Neural cell (in vitro differentiated cells): ENCODE results near the gene MAPK8. TPM values are rescaled to one million over a fixed set of nuclear protein-coding genes. Genes with fewer than 3 reads are reported as not detected.

ENCODE experiments used
- H2AFZ ChIP-seq: fragments of 200-600, 300-800 bp; sonication (generic), shearing (Covaris generic); 2 replicates; pipeline ENCODE4 v1.6.0; 2014; ENCODE audit warnings: low read depth, mild to moderate bottlenecking, antibody characterized with exemption, low read length, moderate library complexity
- H3F3A ChIP-seq: fragments of 200-600 bp; shearing (Covaris generic); 2 replicates; pipeline ENCODE4 v1.6.1; 2016; ENCODE audit warnings: mild to moderate bottlenecking, moderate library complexity, mixed read lengths, antibody characterized with exemption, low read length; ENCODE audit not compliant: insufficient read depth, poor library complexity, severe bottlenecking
- H3K27ac ChIP-seq: fragments of 200-600, 300-800 bp; sonication (generic), shearing (Covaris generic); 2 replicates; pipeline ENCODE4 v1.5.1; 2014; ENCODE audit warnings: mild to moderate bottlenecking, low read length, moderate library complexity
- H3K27me3 ChIP-seq: fragments of 300-800, 200-600 bp; sonication (generic), shearing (Covaris generic); 2 replicates; pipeline ENCODE4 v1.6.0; 2014; ENCODE audit warnings: mild to moderate bottlenecking, low read depth, low read length, moderate library complexity; ENCODE audit not compliant: insufficient read depth
- H3K36me3 ChIP-seq: fragments of 300-800, 200-600 bp; sonication (generic), shearing (Covaris generic); 2 replicates; pipeline ENCODE4 v1.5.1; 2014; ENCODE audit warnings: mild to moderate bottlenecking, antibody characterized with exemption, low read length, moderate library complexity; ENCODE audit not compliant: insufficient read depth
- H3K4me2 ChIP-seq: fragments of 300-800, 200-600 bp; sonication (generic), shearing (Covaris generic); 2 replicates; pipeline ENCODE4 v1.6.0; 2014; ENCODE audit warnings: mild to moderate bottlenecking, low read length
- H3K4me3 ChIP-seq: fragments of 300-800, 200-600 bp; sonication (generic), shearing (Covaris generic); 2 replicates; pipeline ENCODE4 v1.5.1; 2014; ENCODE audit warnings: mild to moderate bottlenecking, low read length, moderate library complexity
- H3K79me2 ChIP-seq: fragments of 200-600 bp; shearing (Covaris generic); replicated peaks from 2 replicates; pipeline ENCODE4 v1.6.0; 2014; ENCODE audit warnings: mild to moderate bottlenecking, low read length, moderate library complexity; ENCODE audit not compliant: insufficient read depth
- H3K9ac ChIP-seq: fragments of 300-800, 200-600 bp; sonication (generic), shearing (Covaris generic); 2 replicates; pipeline ENCODE4 v1.6.1; 2016; ENCODE audit warnings: mild to moderate bottlenecking, low read length, mixed read lengths
- H3K9me2 ChIP-seq: fragments of 200-600 bp; shearing (Covaris generic); 2 replicates; pipeline ENCODE4 v1.6.1; 2016; ENCODE audit warnings: mild to moderate bottlenecking, low read length, mixed read lengths; ENCODE audit not compliant: insufficient read depth
- H3K9me3 ChIP-seq: fragments of 200-600, 300-800 bp; sonication (generic), shearing (Covaris generic); 2 replicates; pipeline ENCODE4 v1.6.1; 2016; ENCODE audit warnings: mild to moderate bottlenecking, mixed run types, low read length, moderate library complexity, mixed read lengths
- H4K20me1 ChIP-seq: fragments of 200-600 bp; shearing (Covaris generic); 2 replicates; pipeline ENCODE4 v1.6.1; 2016; ENCODE audit warnings: mild to moderate bottlenecking, mixed run types; ENCODE audit not compliant: insufficient read depth
- CTCF ChIP-seq: fragments of 450-650 bp; IDR thresholded peaks from 2 replicates; pipeline ENCODE4 v1.5.1; 2014; ENCODE audit warnings: antibody characterized with exemption, mild to moderate bottlenecking, moderate library complexity; ENCODE audit not compliant: poor library complexity, severe bottlenecking
- EP300 ChIP-seq: fragments of 450-650 bp; conservative IDR thresholded peaks from 2 replicates; pipeline ENCODE4 v1.6.1; 2014; ENCODE audit warnings: antibody characterized with exemption, mild to moderate bottlenecking, moderate library complexity; ENCODE audit not compliant: poor library complexity, severe bottlenecking
- EZH2 ChIP-seq: fragments of 200-600, 300-800 bp; shearing (Covaris generic), sonication (generic); IDR thresholded peaks from 2 replicates; pipeline ENCODE4 v1.6.1; 2014; ENCODE audit warnings: antibody characterized with exemption, low read length, borderline replicate concordance, mild to moderate bottlenecking; ENCODE audit not compliant: insufficient read depth, poor library complexity, severe bottlenecking
- MXI1 ChIP-seq: fragments of 450-650 bp; conservative IDR thresholded peaks from 2 replicates; pipeline ENCODE4 v1.6.1; 2014; ENCODE audit warnings: antibody characterized with exemption, mild to moderate bottlenecking; ENCODE audit not compliant: poor library complexity, severe bottlenecking
- POLR2AphosphoS5 ChIP-seq: IDR thresholded peaks from 2 replicates; pipeline ENCODE4 v1.6.1; 2012
- RAD21 ChIP-seq: fragments of 450-650 bp; conservative IDR thresholded peaks from 2 replicates; pipeline ENCODE4 v1.6.1; 2014; ENCODE audit warnings: antibody characterized with exemption, mild to moderate bottlenecking, moderate library complexity
- SMC3 ChIP-seq: fragments of 450-650 bp; conservative IDR thresholded peaks from 2 replicates; pipeline ENCODE4 v1.6.1; 2014; ENCODE audit warnings: antibody characterized with exemption, mild to moderate bottlenecking, moderate library complexity; ENCODE audit not compliant: poor library complexity
- TAF1 ChIP-seq: IDR thresholded peaks from 2 replicates; pipeline ENCODE4 v1.6.1; 2012; ENCODE audit warnings: low read depth
- polyA plus RNA-seq: library from polyadenylated mRNA; depleted of rRNA; stranded (reverse); fragments of >200 nt; gene quantifications from 2 replicates; pipeline ENCODE4 v1.2.3, GENCODE V29; 2014
- TF ChIP-seq, protein P1 (sequence below): IDR thresholded peaks from 2 replicates; pipeline ENCODE4 v1.6.1; 2012; ENCODE audit warnings: borderline replicate concordance

Gene MAPK8
- polyA plus RNA-seq, 1 donor from 2014 or later: 187 TPM

DNA sequence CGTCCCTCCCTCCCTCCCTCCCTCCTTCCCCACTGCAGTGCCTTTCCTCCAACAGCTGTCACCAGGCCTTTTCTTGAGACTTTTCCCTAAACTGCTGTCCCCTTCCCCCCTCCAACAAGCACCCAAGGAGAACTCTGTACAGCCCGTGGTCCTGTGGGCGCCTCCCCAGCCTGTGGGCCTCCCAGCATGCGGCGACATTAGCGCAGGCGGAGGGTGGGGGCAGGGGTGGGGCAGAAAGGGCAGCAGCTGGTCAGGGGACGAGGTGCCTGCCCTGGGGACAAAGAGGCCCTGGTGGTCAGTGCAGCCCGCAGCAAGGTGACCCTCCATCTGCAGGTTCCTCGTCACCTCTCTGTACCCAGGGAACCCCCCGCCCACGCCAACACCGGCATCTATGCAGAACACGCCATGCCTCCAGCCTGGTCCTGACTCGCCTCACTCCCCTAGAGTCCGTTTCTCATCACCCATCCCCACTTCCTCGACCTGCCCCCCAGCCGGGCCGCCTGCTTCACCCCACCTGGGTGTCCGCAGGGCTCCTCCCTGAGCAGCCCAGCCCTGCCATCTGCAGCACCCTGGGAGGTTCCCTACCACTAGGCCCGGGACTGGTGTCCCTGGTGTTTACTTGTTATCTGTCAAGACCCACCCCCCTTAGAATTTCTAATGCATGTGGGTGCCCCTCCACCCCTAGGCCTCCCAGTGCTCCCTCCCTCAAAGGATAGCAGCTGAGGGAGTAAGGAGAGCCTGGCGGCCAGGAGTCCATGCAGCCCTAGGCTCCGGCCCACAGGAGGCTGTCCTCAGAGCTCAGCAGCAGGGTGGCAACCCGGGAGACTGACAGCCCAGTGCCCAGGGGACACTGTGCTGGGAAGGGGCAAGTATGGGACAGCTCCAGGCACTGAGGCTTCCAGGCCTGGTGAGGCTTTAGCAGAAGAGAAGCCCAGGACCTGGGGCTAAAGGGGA, 150.6 kb downstream of the MAPK8 start:
- no peak overlapping the region for H3K27ac ChIP-seq
- no peaks in the 10 kb centered on the region for H3F3A ChIP-seq
- no peak overlapping the region for H3K4me3 ChIP-seq
- H3K9me3 ChIP-seq: peaks cover 2% of the 10 kb centered on the region
- TF ChIP-seq EZH2: no peak
- no peak for TF ChIP-seq RAD21
- TF ChIP-seq TAF1: no peak
- no peak for TF ChIP-seq CTCF
- TF ChIP-seq SMC3: no peak
- no peak for TF ChIP-seq POLR2AphosphoS5
- TF ChIP-seq MXI1: no peak
- H3K9ac ChIP-seq: no peak overlapping the region
- H3K27me3 ChIP-seq: no peaks in the 10 kb centered on the region
- H4K20me1 ChIP-seq: no peaks in the 10 kb centered on the region
- no peak overlapping the region for H2AFZ ChIP-seq
- no peaks in the 10 kb centered on the region for H3K36me3 ChIP-seq
- no peaks in the 10 kb centered on the region for H3K79me2 ChIP-seq
- no peaks in the 10 kb centered on the region for H3K9me2 ChIP-seq
- H3K4me2 ChIP-seq: no peak overlapping the region

- no peaks in the 10 kb centered on the region for H3F3A ChIP-seq
- peaks cover 2% of the 10 kb centered on the region for H3K9me3 ChIP-seq
- no peaks in the 10 kb centered on the region for H4K20me1 ChIP-seq
- H3K9me2 ChIP-seq: no peaks in the 10 kb centered on the region
- H3K79me2 ChIP-seq: no peaks in the 10 kb centered on the region
- no peak overlapping the region for H3K9ac ChIP-seq
- H2AFZ ChIP-seq: no peak overlapping the region
- H3K36me3 ChIP-seq: no peaks in the 10 kb centered on the region
- TF ChIP-seq EZH2: no peak
- TF ChIP-seq EP300: no peak
- no peak for TF ChIP-seq TAF1
- TF ChIP-seq, protein P1, sequence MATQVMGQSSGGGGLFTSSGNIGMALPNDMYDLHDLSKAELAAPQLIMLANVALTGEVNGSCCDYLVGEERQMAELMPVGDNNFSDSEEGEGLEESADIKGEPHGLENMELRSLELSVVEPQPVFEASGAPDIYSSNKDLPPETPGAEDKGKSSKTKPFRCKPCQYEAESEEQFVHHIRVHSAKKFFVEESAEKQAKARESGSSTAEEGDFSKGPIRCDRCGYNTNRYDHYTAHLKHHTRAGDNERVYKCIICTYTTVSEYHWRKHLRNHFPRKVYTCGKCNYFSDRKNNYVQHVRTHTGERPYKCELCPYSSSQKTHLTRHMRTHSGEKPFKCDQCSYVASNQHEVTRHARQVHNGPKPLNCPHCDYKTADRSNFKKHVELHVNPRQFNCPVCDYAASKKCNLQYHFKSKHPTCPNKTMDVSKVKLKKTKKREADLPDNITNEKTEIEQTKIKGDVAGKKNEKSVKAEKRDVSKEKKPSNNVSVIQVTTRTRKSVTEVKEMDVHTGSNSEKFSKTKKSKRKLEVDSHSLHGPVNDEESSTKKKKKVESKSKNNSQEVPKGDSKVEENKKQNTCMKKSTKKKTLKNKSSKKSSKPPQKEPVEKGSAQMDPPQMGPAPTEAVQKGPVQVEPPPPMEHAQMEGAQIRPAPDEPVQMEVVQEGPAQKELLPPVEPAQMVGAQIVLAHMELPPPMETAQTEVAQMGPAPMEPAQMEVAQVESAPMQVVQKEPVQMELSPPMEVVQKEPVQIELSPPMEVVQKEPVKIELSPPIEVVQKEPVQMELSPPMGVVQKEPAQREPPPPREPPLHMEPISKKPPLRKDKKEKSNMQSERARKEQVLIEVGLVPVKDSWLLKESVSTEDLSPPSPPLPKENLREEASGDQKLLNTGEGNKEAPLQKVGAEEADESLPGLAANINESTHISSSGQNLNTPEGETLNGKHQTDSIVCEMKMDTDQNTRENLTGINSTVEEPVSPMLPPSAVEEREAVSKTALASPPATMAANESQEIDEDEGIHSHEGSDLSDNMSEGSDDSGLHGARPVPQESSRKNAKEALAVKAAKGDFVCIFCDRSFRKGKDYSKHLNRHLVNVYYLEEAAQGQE: no peak
- TF ChIP-seq MXI1: no peak
- no peak overlapping the region for H3K4me2 ChIP-seq
- H3K27me3 ChIP-seq: no peaks in the 10 kb centered on the region
- no peak overlapping the region for H3K4me3 ChIP-seq
- no peak overlapping the region for H3K27ac ChIP-seq
Observed at GRCh38 chr10:48457949-48458661, 151.6 kb downstream of the MAPK8 start.
